Coronary artery (tissue), 2 donors: ENCODE measurements around the gene MYBBP1A.

Source experiments
- DNase-seq: peaks from one replicate; pipeline ENCODE4 v3.0.0-alpha.2; 2017; ENCODE audit warnings: low spot score
- H3K27ac ChIP-seq, 2 donors: fragments of 200-600 bp; sonication (generic); one replicate each; pipeline ENCODE4 v1.5.1; 2016 to 2019
- H3K4me3 ChIP-seq: fragments of 200-600 bp; sonication (generic); 2 replicates; pipeline ENCODE4 v1.5.1; 2016; ENCODE audit warnings: mild to moderate bottlenecking, moderate library complexity
- TF ChIP-seq, protein P1 (sequence below): fragments of 200-600 bp; sonication (generic); IDR thresholded peaks from one replicate; pipeline ENCODE4 v1.5.1; 2019; ENCODE audit warnings: antibody characterized with exemption

MYBBP1A gene

DNA sequence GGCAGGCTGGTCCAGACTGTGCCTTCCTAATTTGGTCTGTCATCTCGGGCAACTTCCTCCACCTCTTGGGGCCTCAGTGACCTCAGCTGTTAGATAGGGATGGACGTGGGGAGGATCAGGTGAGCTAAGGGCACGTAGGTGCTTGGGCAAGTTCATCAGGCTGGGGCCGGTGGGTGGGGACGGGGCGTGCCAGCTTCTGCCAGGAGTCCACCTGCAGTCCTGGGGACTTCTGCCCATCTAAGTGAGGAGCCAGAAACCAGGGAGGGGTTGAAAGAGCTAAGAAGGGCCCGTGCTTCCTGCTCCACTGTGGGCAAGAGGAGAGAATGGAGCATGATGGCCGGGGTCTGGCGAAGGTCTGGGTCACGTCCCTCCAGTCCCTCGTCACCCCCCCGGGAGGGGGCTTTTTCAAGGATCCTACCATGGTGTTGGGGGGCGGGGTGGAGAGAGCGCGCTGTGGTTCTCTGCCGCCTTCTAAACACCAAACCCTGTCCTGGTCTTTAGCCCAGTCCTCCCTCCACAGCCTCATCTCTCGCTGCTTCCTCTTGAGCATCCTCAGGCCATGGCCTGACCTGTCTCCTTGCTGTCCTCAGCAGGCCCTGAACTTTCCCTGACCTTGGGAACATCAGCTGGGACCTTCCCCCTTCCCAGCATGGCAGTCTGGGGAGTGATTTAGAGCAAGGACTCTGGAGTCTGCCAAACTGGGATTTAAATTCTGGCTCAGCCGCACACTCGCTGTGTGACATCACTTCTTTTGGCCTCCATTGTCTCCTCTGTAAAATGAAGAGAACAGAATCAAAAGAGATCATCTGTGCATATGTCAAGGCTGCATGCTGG is 34.9 kb downstream of the MYBBP1A start:
- Histone ChIP-seq H3K27ac (peak overlapping the region; percentile 33 to 75), H3K4me3 (no peak overlapping the region)
- TF ChIP-seq, protein P1, sequence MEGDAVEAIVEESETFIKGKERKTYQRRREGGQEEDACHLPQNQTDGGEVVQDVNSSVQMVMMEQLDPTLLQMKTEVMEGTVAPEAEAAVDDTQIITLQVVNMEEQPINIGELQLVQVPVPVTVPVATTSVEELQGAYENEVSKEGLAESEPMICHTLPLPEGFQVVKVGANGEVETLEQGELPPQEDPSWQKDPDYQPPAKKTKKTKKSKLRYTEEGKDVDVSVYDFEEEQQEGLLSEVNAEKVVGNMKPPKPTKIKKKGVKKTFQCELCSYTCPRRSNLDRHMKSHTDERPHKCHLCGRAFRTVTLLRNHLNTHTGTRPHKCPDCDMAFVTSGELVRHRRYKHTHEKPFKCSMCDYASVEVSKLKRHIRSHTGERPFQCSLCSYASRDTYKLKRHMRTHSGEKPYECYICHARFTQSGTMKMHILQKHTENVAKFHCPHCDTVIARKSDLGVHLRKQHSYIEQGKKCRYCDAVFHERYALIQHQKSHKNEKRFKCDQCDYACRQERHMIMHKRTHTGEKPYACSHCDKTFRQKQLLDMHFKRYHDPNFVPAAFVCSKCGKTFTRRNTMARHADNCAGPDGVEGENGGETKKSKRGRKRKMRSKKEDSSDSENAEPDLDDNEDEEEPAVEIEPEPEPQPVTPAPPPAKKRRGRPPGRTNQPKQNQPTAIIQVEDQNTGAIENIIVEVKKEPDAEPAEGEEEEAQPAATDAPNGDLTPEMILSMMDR: no peak
- DNase-seq: no peak

DNA sequence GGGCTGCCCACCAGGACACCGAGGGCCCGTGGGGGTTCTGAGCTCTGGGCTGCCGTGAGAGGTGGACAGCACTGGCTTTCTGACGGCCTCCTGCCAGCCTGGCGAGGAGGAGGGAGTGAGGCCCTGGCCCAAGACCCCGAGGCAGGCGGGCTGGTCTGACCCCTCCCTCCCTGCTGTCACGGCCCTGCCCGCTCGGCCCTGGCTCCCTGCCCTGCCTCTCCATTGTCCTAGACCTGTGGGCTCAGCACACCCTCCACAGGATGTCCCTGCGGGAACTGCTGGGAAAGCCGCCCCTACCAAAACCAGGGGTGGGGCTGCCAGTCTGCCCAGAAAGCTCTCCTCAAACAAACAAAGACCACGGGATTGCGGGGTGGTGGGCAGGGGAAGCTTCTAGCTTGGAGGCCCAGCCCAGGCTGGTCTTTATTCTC is 35.8 kb downstream of the MYBBP1A start:
- TF ChIP-seq, protein P1: no peak
- DNase-seq: no peak
- Histone ChIP-seq H3K27ac (peak overlapping the region; percentile 33 to 75), H3K4me3 (no peak overlapping the region)

- Histone ChIP-seq H3K4me3 (no peak overlapping the region), H3K27ac (peak overlapping the region; percentile 33 to 75)
- no peak for DNase-seq
- TF ChIP-seq, protein P1: no peak
Observed at GRCh38 chr17:4518901-4519300, 36.3 kb downstream of the MYBBP1A start.

GRCh38 chr17:4516735-4517134 is 38.4 kb downstream of the MYBBP1A start:
- Histone ChIP-seq H3K27ac (no peak overlapping the region), H3K4me3 (no peak overlapping the region)
- TF ChIP-seq, protein P1: no peak
- no peak for DNase-seq

DNA sequence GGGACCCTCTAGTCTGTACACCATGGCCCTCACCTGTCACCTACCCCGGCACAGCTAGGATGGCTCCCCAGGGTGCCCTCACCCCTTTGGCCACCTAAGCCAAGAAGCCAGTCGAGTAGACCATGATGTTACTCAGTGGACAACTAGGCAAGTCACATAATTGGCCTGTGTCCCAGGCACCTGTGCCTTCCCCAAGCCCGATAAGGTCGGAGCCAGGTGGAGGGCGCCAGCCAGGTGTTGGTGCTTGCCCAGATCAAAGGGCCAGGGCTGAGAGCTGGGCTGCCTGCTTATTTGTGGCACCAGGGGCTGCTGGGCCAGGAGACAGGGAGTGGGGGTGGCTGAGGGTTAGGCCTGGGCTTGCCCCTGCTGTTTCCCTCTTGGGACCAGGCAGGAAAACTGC is 39.7 kb downstream of the MYBBP1A start:
- H3K4me3 ChIP-seq: no peak overlapping the region

GRCh38 chr17:4514779-4515178 is 40.4 kb downstream of the MYBBP1A start:
- TF ChIP-seq, protein P1: no peak
- no peak for DNase-seq
- Histone ChIP-seq H3K27ac (peak overlapping the region in 1 of 2 donors; percentile 58), H3K4me3 (no peak overlapping the region)

More for the DNA sequence above, 39.7 kb downstream of the MYBBP1A start:
- TF ChIP-seq, protein P1: no peak
- DNase-seq: no peak
- no peak overlapping the region for H3K27ac ChIP-seq

- TF ChIP-seq, protein P1: no peak
- Histone ChIP-seq H3K27ac (peak overlapping the region in 1 of 2 donors; percentile 58), H3K4me3 (no peak overlapping the region)
- no peak for DNase-seq
Observed at GRCh38 chr17:4514206-4514605, 41.0 kb downstream of the MYBBP1A start.
